OCI-LY7 (cell line): ENCODE data around the gene BBS9.

Experiments used
- EZH2phosphoT487 ChIP-seq: fragments of 200-600 bp; sonication (generic); IDR thresholded peaks from 2 replicates; pipeline ENCODE4 v1.6.1; 2018; ENCODE audit warnings: low read depth, borderline replicate concordance, mild to moderate bottlenecking, mixed run types, antibody characterized with exemption, low read length, moderate library complexity, mixed read lengths
- TF ChIP-seq, protein P1 (sequence below): fragments of 200-600 bp; sonication (generic); conservative IDR thresholded peaks from 2 replicates; pipeline ENCODE4 v1.5.1; 2014; ENCODE audit warnings: mild to moderate bottlenecking, antibody characterized with exemption, low read length, moderate library complexity, mixed read lengths

DNA sequence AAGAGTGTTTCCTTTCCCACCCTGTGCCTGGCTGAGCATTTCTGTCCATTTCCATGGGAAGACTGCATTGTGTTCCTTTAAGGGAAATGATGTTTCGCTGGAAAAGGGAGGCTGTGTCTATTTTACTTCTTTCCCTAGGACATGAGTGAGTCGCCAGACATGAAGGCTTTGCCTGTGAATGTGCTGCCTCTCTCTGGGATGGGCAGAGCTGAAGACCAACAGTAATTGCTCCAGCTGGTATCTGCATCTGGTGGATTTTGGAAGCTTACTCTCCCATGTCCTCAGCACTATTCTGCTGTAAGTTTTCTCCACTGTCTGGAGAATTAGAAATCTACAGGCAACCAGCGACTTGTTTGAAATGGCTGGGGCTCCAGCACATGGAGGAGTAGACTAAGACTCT, 511.4 kb downstream of the BBS9 start:
- TF ChIP-seq, protein P1, sequence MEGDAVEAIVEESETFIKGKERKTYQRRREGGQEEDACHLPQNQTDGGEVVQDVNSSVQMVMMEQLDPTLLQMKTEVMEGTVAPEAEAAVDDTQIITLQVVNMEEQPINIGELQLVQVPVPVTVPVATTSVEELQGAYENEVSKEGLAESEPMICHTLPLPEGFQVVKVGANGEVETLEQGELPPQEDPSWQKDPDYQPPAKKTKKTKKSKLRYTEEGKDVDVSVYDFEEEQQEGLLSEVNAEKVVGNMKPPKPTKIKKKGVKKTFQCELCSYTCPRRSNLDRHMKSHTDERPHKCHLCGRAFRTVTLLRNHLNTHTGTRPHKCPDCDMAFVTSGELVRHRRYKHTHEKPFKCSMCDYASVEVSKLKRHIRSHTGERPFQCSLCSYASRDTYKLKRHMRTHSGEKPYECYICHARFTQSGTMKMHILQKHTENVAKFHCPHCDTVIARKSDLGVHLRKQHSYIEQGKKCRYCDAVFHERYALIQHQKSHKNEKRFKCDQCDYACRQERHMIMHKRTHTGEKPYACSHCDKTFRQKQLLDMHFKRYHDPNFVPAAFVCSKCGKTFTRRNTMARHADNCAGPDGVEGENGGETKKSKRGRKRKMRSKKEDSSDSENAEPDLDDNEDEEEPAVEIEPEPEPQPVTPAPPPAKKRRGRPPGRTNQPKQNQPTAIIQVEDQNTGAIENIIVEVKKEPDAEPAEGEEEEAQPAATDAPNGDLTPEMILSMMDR, result no peak
- no peak for TF ChIP-seq EZH2phosphoT487
